GM23248 (cell line): ENCODE measurements around the gene FAM120C. TPM values are rescaled to one million over a fixed set of nuclear protein-coding genes. Genes with fewer than 3 reads are reported as not detected.
A peak's percentile ranks its signal among the peaks of the same experiment; 100 is the strongest.

Experiments used
- DNase-seq: peaks from one replicate; pipeline ENCODE4 v3.0.0-alpha.2; 2015
- H2AFZ ChIP-seq: fragments of 200-600 bp; sonication (generic); 2 replicates; pipeline ENCODE4 v1.6.1; 2016; ENCODE audit warnings: antibody characterized with exemption
- H3F3A ChIP-seq: fragments of 200-600 bp; sonication (generic); 2 replicates; pipeline ENCODE4 v1.6.1; 2016; ENCODE audit warnings: mild to moderate bottlenecking, antibody characterized with exemption, mixed run types; ENCODE audit not compliant: insufficient read depth
- H3K27ac ChIP-seq: fragments of 200-600 bp; sonication (generic); 2 replicates; pipeline ENCODE4 v1.5.1; 2016; ENCODE audit warnings: mild to moderate bottlenecking
- H3K27me3 ChIP-seq: fragments of 200-600 bp; sonication (generic); replicated peaks from 2 replicates; pipeline ENCODE4 v1.6.1; 2016; ENCODE audit warnings: mild to moderate bottlenecking; ENCODE audit not compliant: insufficient read depth
- H3K36me3 ChIP-seq: fragments of 200-600 bp; sonication (generic); 2 replicates; pipeline ENCODE4 v1.6.1; 2016; ENCODE audit warnings: low read depth, mild to moderate bottlenecking
- H3K4me1 ChIP-seq: fragments of 200-600 bp; sonication (generic); 2 replicates; pipeline ENCODE4 v1.6.1; 2016; ENCODE audit warnings: mild to moderate bottlenecking; ENCODE audit not compliant: insufficient read depth
- H3K4me2 ChIP-seq: fragments of 200-600 bp; sonication (generic); one replicate; pipeline ENCODE4 v1.6.1; 2016; ENCODE audit warnings: mild to moderate bottlenecking; ENCODE audit not compliant: unreplicated experiment
- H3K4me3 ChIP-seq: fragments of 200-600 bp; sonication (generic); 2 replicates; pipeline ENCODE4 v1.5.1; 2016; ENCODE audit warnings: mild to moderate bottlenecking
- H3K79me2 ChIP-seq: fragments of 200-600 bp; sonication (generic); 2 replicates; pipeline ENCODE4 v1.6.1; 2016; ENCODE audit warnings: mild to moderate bottlenecking; ENCODE audit not compliant: insufficient read depth
- H3K9ac ChIP-seq: fragments of 200-600 bp; sonication (generic); 2 replicates; pipeline ENCODE4 v1.6.1; 2016; ENCODE audit warnings: mild to moderate bottlenecking
- H3K9me2 ChIP-seq: fragments of 200-600 bp; sonication (generic); 2 replicates; pipeline ENCODE4 v1.6.1; 2016; ENCODE audit warnings: mixed run types, mild to moderate bottlenecking, moderate library complexity; ENCODE audit not compliant: insufficient read depth
- H3K9me3 ChIP-seq: fragments of 200-600 bp; sonication (generic); one replicate; pipeline ENCODE4 v1.6.1; 2017; ENCODE audit warnings: low read depth
- H4K20me1 ChIP-seq: fragments of 200-600 bp; sonication (generic); 2 replicates; pipeline ENCODE4 v1.6.0; 2016; ENCODE audit not compliant: insufficient read depth
- EZH2 ChIP-seq: fragments of 200-600 bp; sonication (generic); IDR thresholded peaks from 2 replicates; pipeline ENCODE4 v1.6.1; 2018; ENCODE audit warnings: antibody characterized with exemption, mild to moderate bottlenecking; ENCODE audit not compliant: insufficient read depth, poor library complexity, severe bottlenecking
- EZH2phosphoT487 ChIP-seq: fragments of 200-600 bp; sonication (generic); IDR thresholded peaks from 2 replicates; pipeline ENCODE4 v1.6.1; 2018; ENCODE audit warnings: antibody characterized with exemption, moderate library complexity, mild to moderate bottlenecking, low read depth; ENCODE audit not compliant: insufficient read depth
- WGBS, 2 experiments: methylation state at CpG; one replicate each; pipeline ENCODE4 v1.1.6; 2015 to 2017; ENCODE audit warnings: low lambda C conversion rate in 2 of 2, low coverage in 1 of 2; ENCODE audit errors: missing lambda C conversion rate in 2 of 2; 5-methylcytosine and 5-hydroxymethylcytosine counted together
- in situ Hi-C: fragments of 300-500 bp; cut with MboI; formaldehyde crosslinking; loops from 2 replicates; pipeline ENCODE4 v1.15.0; 2020
- polyA plus RNA-seq: library from polyadenylated mRNA; unstranded; fragments of >200 nt; fragmentation: Nextera tagmentation; extraction: Ambion mirVana; gene quantifications from 2 replicates; pipeline ENCODE4 v1.2.1, GENCODE V29; 2016
- total RNA-seq: library from RNA; depleted of rRNA; stranded (reverse); fragments of >200 nt; shearing (Covaris generic); gene quantifications from 2 replicates; pipeline ENCODE4 v1.2.3, GENCODE V29; 2014

FAM120C gene
- total and polyA plus RNA-seq, 2 experiments from 2014 or later = 4.1 to 4.5 TPM

DNA sequence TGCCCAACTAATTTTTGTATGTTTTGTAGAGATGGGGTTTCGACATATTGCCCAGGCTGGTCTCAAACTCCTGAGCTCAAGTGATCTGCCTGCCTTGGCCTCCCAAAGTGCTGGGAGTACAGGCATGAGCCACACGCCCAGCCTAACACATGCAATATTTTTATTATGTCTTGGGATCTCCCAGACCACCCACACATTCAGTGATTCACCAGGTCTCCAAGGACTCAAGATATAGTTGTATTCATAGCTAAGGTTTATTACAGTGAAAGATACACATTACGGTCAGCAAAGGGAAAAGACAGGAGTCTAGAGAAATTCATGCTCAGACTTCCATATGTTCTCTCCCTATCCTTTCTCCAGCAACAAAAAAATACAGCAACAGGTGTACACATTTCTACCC is 25.5 kb upstream of the FAM120C start:
- 64 to 67% methylated on average over 3 of the region's 3 CpGs for WGBS, 2 experiments
- no peaks in the 10 kb centered on the region for H4K20me1 ChIP-seq
- H3K4me1 ChIP-seq = no peaks in the 10 kb centered on the region
- DNase-seq = peak; percentile 42
- H3K4me3 ChIP-seq = no peak overlapping the region
- no peaks in the 10 kb centered on the region for H3K9me3 ChIP-seq
- no peaks in the 10 kb centered on the region for H3K27me3 ChIP-seq
- H3K9me2 ChIP-seq = no peaks in the 10 kb centered on the region
- H3K4me2 ChIP-seq = no peak overlapping the region
- H3K27ac ChIP-seq = no peak overlapping the region
- no peak overlapping the region for H3K9ac ChIP-seq
- in situ Hi-C loops = no loop called here
- H3K79me2 ChIP-seq = no peaks in the 10 kb centered on the region
- H3F3A ChIP-seq = no peaks in the 10 kb centered on the region
- H2AFZ ChIP-seq = no peak overlapping the region
- no peak for TF ChIP-seq EZH2phosphoT487
- no peaks in the 10 kb centered on the region for H3K36me3 ChIP-seq

GRCh38 chrX:54198262-54198661 is 15.2 kb upstream of the FAM120C start:
- in situ Hi-C loops = no loop called here
- H3K4me1 ChIP-seq = no peaks in the 10 kb centered on the region
- H3K27me3 ChIP-seq = no peaks in the 10 kb centered on the region
- H2AFZ ChIP-seq = no peak overlapping the region
- no peak overlapping the region for H3K27ac ChIP-seq
- no peaks in the 10 kb centered on the region for H3K36me3 ChIP-seq
- 88 to 96% methylated on average over 6 of the region's 6 CpGs for WGBS, 2 experiments
- no peak overlapping the region for H3K9ac ChIP-seq
- no peak overlapping the region for H3K4me3 ChIP-seq
- no peaks in the 10 kb centered on the region for H3K79me2 ChIP-seq
- DNase-seq = no peak
- TF ChIP-seq EZH2phosphoT487 (no peak), EZH2 (no peak)
- H3F3A ChIP-seq = no peaks in the 10 kb centered on the region
- H3K4me2 ChIP-seq = no peak overlapping the region
- no peaks in the 10 kb centered on the region for H4K20me1 ChIP-seq
- no peaks in the 10 kb centered on the region for H3K9me3 ChIP-seq
- no peaks in the 10 kb centered on the region for H3K9me2 ChIP-seq

DNA sequence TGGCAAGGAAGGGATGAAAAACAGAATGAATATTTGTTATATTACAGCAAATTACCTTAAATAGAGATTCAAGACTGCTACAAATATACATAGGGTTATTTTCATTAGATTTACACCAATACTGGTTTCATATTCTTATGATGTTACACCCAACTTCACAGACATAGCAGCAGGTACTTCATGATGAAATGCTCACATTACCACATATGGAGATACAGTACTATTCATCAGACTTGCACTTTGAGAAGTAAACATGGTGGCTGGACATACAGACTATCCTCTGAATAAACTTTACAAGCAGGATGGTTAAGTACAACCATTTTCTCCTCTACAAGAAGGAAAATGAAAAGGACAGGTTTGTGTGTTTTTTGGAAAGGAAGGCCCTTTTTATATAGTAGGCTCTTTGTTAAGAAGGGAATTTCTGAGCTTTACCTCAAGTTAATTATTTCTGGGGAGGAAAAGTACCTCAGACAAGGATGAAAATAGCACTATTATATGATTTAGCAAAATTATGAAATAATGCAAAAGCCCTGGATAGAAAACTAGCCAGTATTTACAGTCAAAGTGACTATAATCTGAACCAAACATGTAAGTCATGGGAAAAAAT is 12.0 kb upstream of the FAM120C start:
- Histone ChIP-seq H3K79me2 (no peaks in the 10 kb centered on the region), H4K20me1 (no peaks in the 10 kb centered on the region), H3K4me3 (no peak overlapping the region), H3K36me3 (no peaks in the 10 kb centered on the region), H3K4me1 (no peaks in the 10 kb centered on the region), H3F3A (no peaks in the 10 kb centered on the region), H3K27ac (no peak overlapping the region), H3K9ac (no peak overlapping the region), H3K4me2 (no peak overlapping the region), H3K27me3 (no peaks in the 10 kb centered on the region), H2AFZ (no peak overlapping the region), H3K9me3 (no peaks in the 10 kb centered on the region), H3K9me2 (no peaks in the 10 kb centered on the region)
- in situ Hi-C loops = no loop called here
- no peak for DNase-seq
- no peak for TF ChIP-seq EZH2

DNA sequence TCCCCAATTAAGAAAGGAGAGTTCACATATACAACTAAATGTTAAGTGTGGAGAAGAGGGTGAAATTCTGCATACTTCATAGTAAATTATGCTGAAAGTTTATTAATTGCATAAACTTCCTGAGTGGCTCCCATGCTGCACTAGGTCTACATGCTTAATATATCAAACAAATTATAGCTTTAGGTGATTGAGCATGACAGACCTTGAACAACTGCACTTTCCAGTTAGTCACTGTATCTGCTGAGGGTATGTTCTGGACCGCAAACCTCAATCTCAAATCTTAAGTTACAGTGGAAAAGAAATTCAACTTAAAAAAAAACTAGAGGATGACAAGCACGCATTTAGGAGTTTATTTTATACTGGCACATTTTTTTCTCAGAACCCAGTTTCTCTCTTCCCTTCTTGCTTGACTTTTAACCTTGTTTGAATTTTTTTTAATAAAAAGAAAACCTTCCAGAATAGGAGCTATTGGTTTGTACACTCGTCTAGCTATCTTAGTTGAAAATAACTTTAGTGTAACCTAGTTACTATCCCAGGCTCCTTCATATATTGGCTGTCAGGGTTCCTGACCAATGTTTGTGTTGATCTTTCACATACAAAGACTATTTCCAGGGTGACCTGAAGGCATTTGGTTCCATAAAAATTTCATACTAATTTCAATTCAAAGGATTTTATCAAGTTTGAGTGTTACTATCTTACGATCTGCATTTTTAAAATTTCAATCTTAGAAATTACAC is 10.2 kb upstream of the FAM120C start:
- WGBS, 2 experiments = 94 to 97% methylated on average over 4 of the region's 4 CpGs
- Histone ChIP-seq H3F3A (no peaks in the 10 kb centered on the region), H3K9me3 (no peaks in the 10 kb centered on the region), H3K4me2 (no peak overlapping the region), H3K4me3 (no peak overlapping the region), H2AFZ (no peak overlapping the region), H3K79me2 (no peaks in the 10 kb centered on the region), H3K27me3 (no peaks in the 10 kb centered on the region), H3K9ac (no peak overlapping the region), H3K27ac (no peak overlapping the region), H3K36me3 (no peaks in the 10 kb centered on the region), H4K20me1 (no peaks in the 10 kb centered on the region), H3K4me1 (no peaks in the 10 kb centered on the region), H3K9me2 (no peaks in the 10 kb centered on the region)
- in situ Hi-C loops = no loop called here
- TF ChIP-seq EZH2phosphoT487 (no peak), EZH2 (no peak)
- no peak for DNase-seq
